Sigmoid colon (tissue), 4 donors: ENCODE data around the gene CTNNBL1.

Experiments used
- EP300 ChIP-seq, 4 donors: sonication (generic); formaldehyde crosslinking; IDR thresholded peaks; one replicate each; pipeline ENCODE4 v1.6.1; 2017; ENCODE audit warnings: antibody characterized with exemption in 4 of 4
- POLR2A ChIP-seq, 2 donors: fragments of 450-650 bp; IDR thresholded peaks; one replicate each; pipeline ENCODE4 v1.6.1; 2016; ENCODE audit warnings: antibody characterized with exemption in 2 of 2, mild to moderate bottlenecking in 2 of 2, moderate library complexity in 2 of 2
- POLR2AphosphoS5 ChIP-seq, 4 donors: sonication (generic); formaldehyde crosslinking; IDR thresholded peaks; one replicate each; pipeline ENCODE4 v1.6.1; 2017; ENCODE audit warnings: antibody characterized with exemption in 4 of 4
- TF ChIP-seq, protein P1 (sequence below), 4 experiments: fragments of 450-650 bp in 3 of 4; fragments of 200-600 bp in 1 of 4; IDR thresholded peaks; one replicate each; pipeline ENCODE4 v1.5.1; 2016 to 2019; ENCODE audit warnings: antibody characterized with exemption in 4 of 4, mild to moderate bottlenecking in 3 of 4, moderate library complexity in 2 of 4

DNA sequence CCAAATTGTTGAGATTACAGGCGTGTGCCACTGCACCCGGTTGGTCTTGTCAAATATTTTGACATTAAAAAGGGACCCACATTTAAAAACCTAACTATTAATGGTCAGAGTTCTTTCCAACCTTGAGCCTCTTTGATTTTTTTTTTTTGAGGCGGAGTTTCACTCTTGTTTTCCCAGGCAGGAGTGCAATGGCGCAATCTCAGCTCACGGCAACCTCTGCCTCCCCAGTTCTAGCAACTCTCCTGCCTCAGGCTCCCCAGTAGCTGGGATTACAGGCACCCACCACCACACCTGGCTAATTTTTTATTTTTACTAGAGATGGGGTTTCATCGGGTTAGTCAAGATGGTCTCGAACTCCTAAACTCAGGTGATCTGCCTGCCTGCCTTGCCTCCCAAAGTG, 31.3 kb downstream of the CTNNBL1 start:
- TF ChIP-seq POLR2AphosphoS5 (IDR thresholded peaks at IDR 0.05) (no peak), EP300 (IDR thresholded peaks at IDR 0.05) (no peak), POLR2A (IDR thresholded peaks at IDR 0.05) (no peak)
- TF ChIP-seq, protein P1, sequence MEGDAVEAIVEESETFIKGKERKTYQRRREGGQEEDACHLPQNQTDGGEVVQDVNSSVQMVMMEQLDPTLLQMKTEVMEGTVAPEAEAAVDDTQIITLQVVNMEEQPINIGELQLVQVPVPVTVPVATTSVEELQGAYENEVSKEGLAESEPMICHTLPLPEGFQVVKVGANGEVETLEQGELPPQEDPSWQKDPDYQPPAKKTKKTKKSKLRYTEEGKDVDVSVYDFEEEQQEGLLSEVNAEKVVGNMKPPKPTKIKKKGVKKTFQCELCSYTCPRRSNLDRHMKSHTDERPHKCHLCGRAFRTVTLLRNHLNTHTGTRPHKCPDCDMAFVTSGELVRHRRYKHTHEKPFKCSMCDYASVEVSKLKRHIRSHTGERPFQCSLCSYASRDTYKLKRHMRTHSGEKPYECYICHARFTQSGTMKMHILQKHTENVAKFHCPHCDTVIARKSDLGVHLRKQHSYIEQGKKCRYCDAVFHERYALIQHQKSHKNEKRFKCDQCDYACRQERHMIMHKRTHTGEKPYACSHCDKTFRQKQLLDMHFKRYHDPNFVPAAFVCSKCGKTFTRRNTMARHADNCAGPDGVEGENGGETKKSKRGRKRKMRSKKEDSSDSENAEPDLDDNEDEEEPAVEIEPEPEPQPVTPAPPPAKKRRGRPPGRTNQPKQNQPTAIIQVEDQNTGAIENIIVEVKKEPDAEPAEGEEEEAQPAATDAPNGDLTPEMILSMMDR (IDR thresholded peaks at IDR 0.05) = no peak
